Neural progenitor cell (in vitro differentiated cells): Measurements from ENCODE around the gene KIFC3. TPM values are rescaled to one million over a fixed set of nuclear protein-coding genes. Genes with fewer than 3 reads are reported as not detected.

Source experiments
- DNase-seq: peaks from one replicate; pipeline ENCODE4 v3.0.0-alpha.2; 2016; ENCODE audit warnings: low spot score
- H2AFZ ChIP-seq: fragments of 200-600 bp; sonication (generic); replicated peaks from 2 replicates; pipeline ENCODE4 v1.6.1; 2016; ENCODE audit warnings: antibody characterized with exemption
- H3F3A ChIP-seq: fragments of 200-600 bp; sonication (generic); 2 replicates; pipeline ENCODE4 v1.6.1; 2016; ENCODE audit warnings: antibody characterized with exemption, low read depth
- H3K27ac ChIP-seq: fragments of 200-600 bp; sonication (generic); 2 replicates; pipeline ENCODE4 v1.5.1; 2016; ENCODE audit warnings: mild to moderate bottlenecking
- H3K27me3 ChIP-seq: fragments of 200-600 bp; sonication (generic); 2 replicates; pipeline ENCODE4 v1.6.1; 2016; ENCODE audit warnings: mild to moderate bottlenecking, moderate library complexity
- H3K36me3 ChIP-seq: fragments of 200-600 bp; sonication (generic); 2 replicates; pipeline ENCODE4 v1.5.1; 2016
- H3K4me1 ChIP-seq: fragments of 200-600 bp; sonication (generic); 2 replicates; pipeline ENCODE4 v1.6.1; 2016; ENCODE audit warnings: mixed run types
- H3K4me2 ChIP-seq: fragments of 200-600 bp; sonication (generic); 2 replicates; pipeline ENCODE4 v1.6.1; 2016
- H3K4me3 ChIP-seq: fragments of 200-600 bp; sonication (generic); 2 replicates; pipeline ENCODE4 v1.5.1; 2016
- H3K79me2 ChIP-seq: fragments of 200-600 bp; sonication (generic); 2 replicates; pipeline ENCODE4 v1.6.1; 2016; ENCODE audit warnings: low read depth
- H3K9ac ChIP-seq: fragments of 200-600 bp; sonication (generic); 2 replicates; pipeline ENCODE4 v1.6.1; 2016
- H3K9me3 ChIP-seq: fragments of 200-600 bp; sonication (generic); 2 replicates; pipeline ENCODE4 v1.5.1; 2016; ENCODE audit warnings: low read depth
- H4K20me1 ChIP-seq: fragments of 200-600 bp; sonication (generic); 2 replicates; pipeline ENCODE4 v1.6.1; 2016; ENCODE audit warnings: low read depth
- H3K27ac Mint-ChIP-seq: 3 replicates; pipeline ENCODE4 v1.8.0; 2021; ENCODE audit warnings: mixed read lengths
- H3K27me3 Mint-ChIP-seq: 2 replicates; pipeline ENCODE4 v1.8.0; 2022; ENCODE audit warnings: low read depth, mild to moderate bottlenecking, inconsistent platforms, moderate library complexity, mixed read lengths; ENCODE audit not compliant: insufficient read depth
- H3K36me3 Mint-ChIP-seq: 3 replicates; pipeline ENCODE4 v1.8.0; 2021; ENCODE audit warnings: mixed read lengths
- H3K4me1 Mint-ChIP-seq: 3 replicates; pipeline ENCODE4 v1.8.0; 2021; ENCODE audit warnings: mixed read lengths
- H3K4me3 Mint-ChIP-seq: 3 replicates; pipeline ENCODE4 v1.8.0; 2021; ENCODE audit warnings: mild to moderate bottlenecking, moderate library complexity, mixed read lengths
- H3K9me3 Mint-ChIP-seq: 3 replicates; pipeline ENCODE4 v1.8.0; 2020; ENCODE audit warnings: mixed read lengths
- CTCF ChIP-seq: fragments of 200-600 bp; sonication (generic); IDR thresholded peaks from 2 replicates; pipeline ENCODE4 v1.5.1; 2017; ENCODE audit warnings: antibody characterized with exemption, mild to moderate bottlenecking
- EZH2 ChIP-seq: fragments of 200-600 bp; sonication (generic); IDR thresholded peaks from 2 replicates; pipeline ENCODE4 v1.6.1; 2017; ENCODE audit warnings: antibody characterized with exemption, mild to moderate bottlenecking, moderate library complexity
- EZH2phosphoT487 ChIP-seq: fragments of 200-600 bp; sonication (generic); IDR thresholded peaks from 2 replicates; pipeline ENCODE4 v1.6.1; 2017; ENCODE audit warnings: antibody characterized with exemption
- total RNA-seq: library from RNA; depleted of rRNA; stranded (reverse); fragments of >200 nt; gene quantifications from 2 replicates; pipeline ENCODE4 v1.2.3, GENCODE V29; 2015; ENCODE audit warnings: low replicate concordance

KIFC3 gene
- total RNA-seq, 1 donor from 2014 or later = 0.28 TPM

GRCh38 chr16:57845115-57845514 is 42.8 kb upstream of the KIFC3 start:
- H3K27me3 Mint-ChIP-seq = peaks cover 13% of the 10 kb centered on the region
- Histone ChIP-seq H3K27ac (no peak overlapping the region), H3K27me3 (no peaks in the 10 kb centered on the region), H2AFZ (no peak overlapping the region), H3K36me3 (no peaks in the 10 kb centered on the region), H3K9ac (no peak overlapping the region), H3K4me3 (no peak overlapping the region), H3K79me2 (no peaks in the 10 kb centered on the region), H3K4me1 (peaks cover 14% of the 10 kb centered on the region), H3F3A (peaks cover 7% of the 10 kb centered on the region), H3K9me3 (no peaks in the 10 kb centered on the region), H4K20me1 (no peaks in the 10 kb centered on the region), H3K4me2 (no peak overlapping the region)
- H3K27ac Mint-ChIP-seq = no peak overlapping the region
- no peak overlapping the region for H3K4me3 Mint-ChIP-seq
- no peak for TF ChIP-seq EZH2phosphoT487
- TF ChIP-seq CTCF = no peak
- no peak for TF ChIP-seq EZH2
- no peaks in the 10 kb centered on the region for H3K9me3 Mint-ChIP-seq
- H3K4me1 Mint-ChIP-seq = peaks cover 34% of the 10 kb centered on the region
- no peaks in the 10 kb centered on the region for H3K36me3 Mint-ChIP-seq
- DNase-seq = no peak

GRCh38 chr16:57844416-57845030 is 42.2 kb upstream of the KIFC3 start:
- H3K27me3 ChIP-seq = no peaks in the 10 kb centered on the region
- DNase-seq = no peak
- H3K4me2 ChIP-seq = no peak overlapping the region
- H3K9me3 ChIP-seq = no peaks in the 10 kb centered on the region
- H3K79me2 ChIP-seq = no peaks in the 10 kb centered on the region
- Mint-ChIP-seq H3K27me3 (peaks cover 13% of the 10 kb centered on the region), H3K27ac (no peak overlapping the region), H3K9me3 (no peaks in the 10 kb centered on the region), H3K4me3 (no peak overlapping the region), H3K36me3 (no peaks in the 10 kb centered on the region), H3K4me1 (peaks cover 34% of the 10 kb centered on the region)
- peaks cover 7% of the 10 kb centered on the region for H3F3A ChIP-seq
- no peak overlapping the region for H3K27ac ChIP-seq
- no peak for TF ChIP-seq CTCF
- no peak for TF ChIP-seq EZH2
- no peak for TF ChIP-seq EZH2phosphoT487
- no peak overlapping the region for H2AFZ ChIP-seq
- H4K20me1 ChIP-seq = no peaks in the 10 kb centered on the region
- no peak overlapping the region for H3K9ac ChIP-seq
- no peak overlapping the region for H3K4me3 ChIP-seq
- H3K4me1 ChIP-seq = peaks cover 14% of the 10 kb centered on the region
- no peaks in the 10 kb centered on the region for H3K36me3 ChIP-seq

- no peaks in the 10 kb centered on the region for H4K20me1 ChIP-seq
- no peaks in the 10 kb centered on the region for H3K9me3 Mint-ChIP-seq
- H3K4me2 ChIP-seq = no peak overlapping the region
- H3K4me1 ChIP-seq = peaks cover 14% of the 10 kb centered on the region
- peaks cover 38% of the 10 kb centered on the region for H3K4me1 Mint-ChIP-seq
- DNase-seq = no peak
- no peak overlapping the region for H2AFZ ChIP-seq
- no peak for TF ChIP-seq EZH2phosphoT487
- no peak for TF ChIP-seq CTCF
- no peak for TF ChIP-seq EZH2
- no peak overlapping the region for H3K27ac Mint-ChIP-seq
- H3K27me3 ChIP-seq = no peaks in the 10 kb centered on the region
- no peak overlapping the region for H3K9ac ChIP-seq
- no peaks in the 10 kb centered on the region for H3K36me3 ChIP-seq
- no peaks in the 10 kb centered on the region for H3K9me3 ChIP-seq
- H3K4me3 Mint-ChIP-seq = no peak overlapping the region
- H3K4me3 ChIP-seq = no peak overlapping the region
- H3K36me3 Mint-ChIP-seq = no peaks in the 10 kb centered on the region
- H3K27ac ChIP-seq = no peak overlapping the region
- peaks cover 7% of the 10 kb centered on the region for H3F3A ChIP-seq
- peaks cover 13% of the 10 kb centered on the region for H3K27me3 Mint-ChIP-seq
- no peaks in the 10 kb centered on the region for H3K79me2 ChIP-seq
Observed at GRCh38 chr16:57843400-57843799, 41.1 kb upstream of the KIFC3 start.
